Esophagus muscularis mucosa (tissue), 4 donors: Measurements from ENCODE around the gene TRPV3.

Experiments used
- EP300 ChIP-seq: sonication (generic); formaldehyde crosslinking; IDR thresholded peaks from one replicate; pipeline ENCODE4 v1.6.1; 2017; ENCODE audit warnings: antibody characterized with exemption
- POLR2A ChIP-seq: fragments of 450-650 bp; IDR thresholded peaks from one replicate; pipeline ENCODE4 v1.6.1; 2017; ENCODE audit warnings: antibody characterized with exemption, moderate library complexity, mild to moderate bottlenecking, low read depth
- POLR2AphosphoS5 ChIP-seq, 2 donors: sonication (generic); formaldehyde crosslinking; IDR thresholded peaks; one replicate each; pipeline ENCODE4 v1.6.1; 2017; ENCODE audit warnings: antibody characterized with exemption in 2 of 2
- TF ChIP-seq, protein P1 (sequence below), 3 experiments: fragments of 200-600 bp in 2 of 3; fragments of 450-650 bp in 1 of 3; sonication (generic) in 2 of 3; IDR thresholded peaks; one replicate each; pipeline ENCODE4 v1.5.1; 2017 to 2019; ENCODE audit warnings: antibody characterized with exemption in 3 of 3, mild to moderate bottlenecking in 2 of 3, moderate library complexity in 1 of 3

DNA sequence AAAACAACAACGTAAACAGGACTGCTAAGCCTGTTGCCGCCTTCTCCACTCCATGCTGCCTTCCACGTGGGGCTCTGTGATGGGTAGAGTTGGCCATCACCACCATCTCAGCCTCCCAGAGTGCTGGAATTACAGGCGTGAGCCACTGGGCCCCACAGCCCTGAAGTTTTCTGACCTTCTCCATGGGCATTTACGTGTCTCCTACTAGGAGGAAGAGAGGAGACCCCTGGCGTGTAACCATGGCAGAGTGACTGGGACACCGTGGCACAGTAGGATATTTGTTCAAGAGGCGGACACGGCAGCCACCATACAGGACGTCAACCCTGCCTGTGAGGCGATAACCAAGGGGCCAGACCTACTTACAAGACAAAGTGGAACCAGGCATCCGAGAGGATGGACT, 31.1 kb downstream of the TRPV3 start:
- TF ChIP-seq, protein P1, sequence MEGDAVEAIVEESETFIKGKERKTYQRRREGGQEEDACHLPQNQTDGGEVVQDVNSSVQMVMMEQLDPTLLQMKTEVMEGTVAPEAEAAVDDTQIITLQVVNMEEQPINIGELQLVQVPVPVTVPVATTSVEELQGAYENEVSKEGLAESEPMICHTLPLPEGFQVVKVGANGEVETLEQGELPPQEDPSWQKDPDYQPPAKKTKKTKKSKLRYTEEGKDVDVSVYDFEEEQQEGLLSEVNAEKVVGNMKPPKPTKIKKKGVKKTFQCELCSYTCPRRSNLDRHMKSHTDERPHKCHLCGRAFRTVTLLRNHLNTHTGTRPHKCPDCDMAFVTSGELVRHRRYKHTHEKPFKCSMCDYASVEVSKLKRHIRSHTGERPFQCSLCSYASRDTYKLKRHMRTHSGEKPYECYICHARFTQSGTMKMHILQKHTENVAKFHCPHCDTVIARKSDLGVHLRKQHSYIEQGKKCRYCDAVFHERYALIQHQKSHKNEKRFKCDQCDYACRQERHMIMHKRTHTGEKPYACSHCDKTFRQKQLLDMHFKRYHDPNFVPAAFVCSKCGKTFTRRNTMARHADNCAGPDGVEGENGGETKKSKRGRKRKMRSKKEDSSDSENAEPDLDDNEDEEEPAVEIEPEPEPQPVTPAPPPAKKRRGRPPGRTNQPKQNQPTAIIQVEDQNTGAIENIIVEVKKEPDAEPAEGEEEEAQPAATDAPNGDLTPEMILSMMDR (IDR thresholded peaks at IDR 0.05): no peak
- TF ChIP-seq POLR2AphosphoS5 (IDR thresholded peaks at IDR 0.05): no peak
- no peak for TF ChIP-seq EP300
- TF ChIP-seq POLR2A: no peak
